Measurements from ENCODE around the gene AQP3.

DNA sequence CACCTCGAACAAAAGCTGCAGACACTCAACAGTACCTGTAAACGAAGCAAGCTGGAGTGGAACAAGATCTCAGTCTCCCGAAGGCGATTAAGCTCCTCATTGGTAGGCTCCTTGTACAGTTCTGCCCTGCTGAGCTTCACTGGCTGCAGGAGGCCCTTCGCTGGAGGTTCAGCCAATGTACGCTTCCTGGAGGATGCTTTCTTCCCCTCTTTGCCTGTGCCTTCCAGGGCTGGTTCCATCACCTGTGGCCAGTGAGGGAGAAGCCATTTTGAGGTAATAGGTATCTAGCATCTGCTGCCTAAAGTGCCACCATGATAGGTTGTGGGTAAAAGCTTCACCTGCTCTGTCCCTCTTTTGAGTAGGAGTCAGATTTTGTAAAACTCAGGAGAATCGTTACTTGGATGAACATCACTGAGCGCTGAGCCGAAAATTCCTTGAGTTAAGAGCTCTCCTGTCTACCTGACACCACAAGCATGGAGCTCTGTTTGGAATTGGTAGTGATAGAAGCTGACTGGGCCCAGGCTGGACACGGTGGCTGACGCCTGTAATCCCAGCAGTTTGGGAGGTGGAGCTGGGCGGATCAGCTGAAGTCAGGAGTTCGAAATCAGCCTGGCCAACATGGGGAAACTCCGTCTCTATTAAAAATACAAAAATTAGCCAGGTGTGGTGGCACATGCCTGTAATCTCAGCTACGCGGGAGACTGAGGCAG, 24.9 kb upstream of the AQP3 start:
- TF ChIP-seq, protein P1, sequence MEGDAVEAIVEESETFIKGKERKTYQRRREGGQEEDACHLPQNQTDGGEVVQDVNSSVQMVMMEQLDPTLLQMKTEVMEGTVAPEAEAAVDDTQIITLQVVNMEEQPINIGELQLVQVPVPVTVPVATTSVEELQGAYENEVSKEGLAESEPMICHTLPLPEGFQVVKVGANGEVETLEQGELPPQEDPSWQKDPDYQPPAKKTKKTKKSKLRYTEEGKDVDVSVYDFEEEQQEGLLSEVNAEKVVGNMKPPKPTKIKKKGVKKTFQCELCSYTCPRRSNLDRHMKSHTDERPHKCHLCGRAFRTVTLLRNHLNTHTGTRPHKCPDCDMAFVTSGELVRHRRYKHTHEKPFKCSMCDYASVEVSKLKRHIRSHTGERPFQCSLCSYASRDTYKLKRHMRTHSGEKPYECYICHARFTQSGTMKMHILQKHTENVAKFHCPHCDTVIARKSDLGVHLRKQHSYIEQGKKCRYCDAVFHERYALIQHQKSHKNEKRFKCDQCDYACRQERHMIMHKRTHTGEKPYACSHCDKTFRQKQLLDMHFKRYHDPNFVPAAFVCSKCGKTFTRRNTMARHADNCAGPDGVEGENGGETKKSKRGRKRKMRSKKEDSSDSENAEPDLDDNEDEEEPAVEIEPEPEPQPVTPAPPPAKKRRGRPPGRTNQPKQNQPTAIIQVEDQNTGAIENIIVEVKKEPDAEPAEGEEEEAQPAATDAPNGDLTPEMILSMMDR (IDR thresholded peaks at IDR 0.05): no peak
- no peak for TF ChIP-seq POLR2A (IDR thresholded peaks at IDR 0.05)
